ENCODE data around the gene FSD1. TPM values are rescaled to one million over a fixed set of nuclear protein-coding genes. Genes with fewer than 3 reads are reported as not detected.
"Not testable (repeated sequence)": the region's sequence is repeated elsewhere in the genome, so short reads cannot be mapped to it uniquely, and the experiment has no call there.

FSD1 gene
- total and polyA plus RNA-seq, 2 donors from 2014 or later: 0.85 to 1.1 TPM

- H3K27ac ChIP-seq (ENCODE audit: low read depth in 2 of 2, low read length in 2 of 2): no peak overlapping the region
- no peak for DNase-seq
- intact Hi-C loops (cut with DNase I): no loop called here
Observed at GRCh38 chr19:4345342-4346019, 41.1 kb downstream of the FSD1 start.

GRCh38 chr19:4346020-4346383 is 41.6 kb downstream of the FSD1 start:
- Histone ChIP-seq H3K4me1 (ENCODE audit: control insufficient read depth in 2 of 3, insufficient read depth in 2 of 3, low read depth in 1 of 3, low read length in 3 of 3) (peaks cover 0 to 13% (median 3%) of the 10 kb centered on the region in 3 donors), H3K27ac (ENCODE audit: low read depth in 2 of 2, low read length in 2 of 2) (no peak overlapping the region), H3K9ac (ENCODE audit: low read length in 3 of 3) (no peak overlapping the region), H3K4me3 (ENCODE audit: low read length in 3 of 3) (no peak overlapping the region), H3K36me3 (ENCODE audit: control insufficient read depth in 2 of 3, insufficient read depth in 3 of 3, low read length in 3 of 3) (peaks cover 0 to 4% (median 2%) of the 10 kb centered on the region in 3 donors), H3K9me3 (ENCODE audit: control insufficient read depth in 2 of 3, insufficient read depth in 1 of 3, low read length in 3 of 3) (no peaks in the 10 kb centered on the region), H3K27me3 (ENCODE audit: control insufficient read depth, insufficient read depth, low read length) (no peaks in the 10 kb centered on the region)
- DNase-seq (no peak), FAIRE-seq (no peak)
- no peak for TF ChIP-seq CTCF (IDR thresholded peaks at IDR 0.05; ENCODE audit: borderline replicate concordance, extremely low read depth, insufficient read depth)
- intact Hi-C loops (cut with DNase I): no loop called here

More at GRCh38 chr19:4345342-4346019, 41.1 kb downstream of the FSD1 start:
- Histone ChIP-seq H3K36me3 (ENCODE audit: control insufficient read depth in 2 of 3, insufficient read depth in 3 of 3, low read length in 3 of 3) (peaks cover 0 to 4% (median 2%) of the 10 kb centered on the region in 3 donors), H3K9ac (ENCODE audit: low read length in 3 of 3) (no peak overlapping the region), H3K4me3 (ENCODE audit: low read length in 3 of 3) (no peak overlapping the region), H3K27me3 (ENCODE audit: control insufficient read depth, insufficient read depth, low read length) (no peaks in the 10 kb centered on the region), H3K9me3 (ENCODE audit: control insufficient read depth in 2 of 3, insufficient read depth in 1 of 3, low read length in 3 of 3) (no peaks in the 10 kb centered on the region), H3K4me1 (ENCODE audit: control insufficient read depth in 2 of 3, insufficient read depth in 2 of 3, low read depth in 1 of 3, low read length in 3 of 3) (peaks cover 0 to 13% (median 3%) of the 10 kb centered on the region in 3 donors)
- TF ChIP-seq CTCF (IDR thresholded peaks at IDR 0.05; ENCODE audit: borderline replicate concordance, extremely low read depth, insufficient read depth): no peak
- FAIRE-seq: no peak

- Histone ChIP-seq H3K9ac (ENCODE audit: low read length in 3 of 3) (no peak overlapping the region), H3K4me1 (ENCODE audit: control insufficient read depth in 2 of 3, insufficient read depth in 2 of 3, low read depth in 1 of 3, low read length in 3 of 3) (peaks cover 0 to 9% (median 0%) of the 10 kb centered on the region in 3 donors), H3K27me3 (ENCODE audit: control insufficient read depth, insufficient read depth, low read length) (no peaks in the 10 kb centered on the region), H3K27ac (ENCODE audit: low read depth in 2 of 2, low read length in 2 of 2) (peak overlapping the region in 1 of 2 donors; percentile 13), H3K9me3 (ENCODE audit: control insufficient read depth in 2 of 3, insufficient read depth in 1 of 3, low read length in 3 of 3) (no peaks in the 10 kb centered on the region), H3K36me3 (ENCODE audit: control insufficient read depth in 2 of 3, insufficient read depth in 3 of 3, low read length in 3 of 3) (peaks cover 0 to 4% (median 2%) of the 10 kb centered on the region in 3 donors), H3K4me3 (ENCODE audit: low read length in 3 of 3) (no peak overlapping the region)
- TF ChIP-seq CTCF (IDR thresholded peaks at IDR 0.05; ENCODE audit: borderline replicate concordance, extremely low read depth, insufficient read depth): no peak
- no peak for DNase-seq
- no peak for FAIRE-seq
- intact Hi-C loops (cut with DNase I): no loop called here
Observed at GRCh38 chr19:4347521-4347920, 43.1 kb downstream of the FSD1 start.

- H3K4me1 ChIP-seq (ENCODE audit: control insufficient read depth in 2 of 3, insufficient read depth in 2 of 3, low read depth in 1 of 3, low read length in 3 of 3); FAIRE-seq; H3K36me3 ChIP-seq (ENCODE audit: control insufficient read depth in 2 of 3, insufficient read depth in 3 of 3, low read length in 3 of 3); H3K9me3 ChIP-seq (ENCODE audit: control insufficient read depth in 2 of 3, insufficient read depth in 1 of 3, low read length in 3 of 3); H3K27me3 ChIP-seq (ENCODE audit: control insufficient read depth, insufficient read depth, low read length); H3K4me3 ChIP-seq (ENCODE audit: low read length in 3 of 3); H3K9ac ChIP-seq (ENCODE audit: low read length in 3 of 3); intact Hi-C loops (cut with DNase I); H3K27ac ChIP-seq (ENCODE audit: low read depth in 2 of 2, low read length in 2 of 2); DNase-seq: not testable (repeated sequence)
Observed at GRCh38 chr19:4349225-4349624, 44.8 kb downstream of the FSD1 start.
